H1 (cell line): ENCODE results near the gene PSME1.

Experiments
- CEBPB ChIP-seq: IDR thresholded peaks from 2 replicates; pipeline ENCODE4 v1.6.1; 2012; ENCODE audit warnings: low read depth, low read length
- EP300 ChIP-seq, 2 experiments: IDR thresholded peaks; 1 replicate in 1 of 2; 2 replicates in 1 of 2; pipeline ENCODE4 v1.6.1; 2011 to 2012; ENCODE audit warnings: low read depth in 2 of 2, low read length in 2 of 2, mild to moderate bottlenecking in 2 of 2, borderline replicate concordance in 1 of 2, inconsistent platforms in 1 of 2, moderate library complexity in 1 of 2
- HDAC2 ChIP-seq, 2 experiments: fragments of 300-600 bp in 1 of 2; sonication (generic) in 1 of 2; IDR thresholded peaks; 2 replicates each; pipeline ENCODE4 v1.6.1; 2011 to 2012; ENCODE audit warnings: low read depth in 2 of 2, low read length in 2 of 2, mild to moderate bottlenecking in 2 of 2, moderate library complexity in 2 of 2, borderline replicate concordance in 1 of 2, inconsistent platforms in 1 of 2
- JUN ChIP-seq: IDR thresholded peaks from 2 replicates; pipeline ENCODE4 v1.6.1; 2011; ENCODE audit warnings: low read depth, mild to moderate bottlenecking, improper control_type of control experiment, low read length
- MAX ChIP-seq: IDR thresholded peaks from 2 replicates; pipeline ENCODE4 v1.6.1; 2012; ENCODE audit warnings: inconsistent platforms
- POLR2A ChIP-seq, 2 experiments: IDR thresholded peaks; 1 replicate in 1 of 2; 2 replicates in 1 of 2; pipeline ENCODE4 v1.6.1; 2011; ENCODE audit warnings: low read depth in 2 of 2, low read length in 2 of 2, mild to moderate bottlenecking in 2 of 2; ENCODE audit errors: control extremely low read depth in 1 of 2
- POLR2AphosphoS5 ChIP-seq: IDR thresholded peaks from 2 replicates; pipeline ENCODE4 v1.6.1; 2011; ENCODE audit warnings: low read depth, low read length
- RFX5 ChIP-seq: IDR thresholded peaks from 2 replicates; pipeline ENCODE4 v1.6.1; 2011; ENCODE audit warnings: low read depth, low read length, improper control_type of control experiment, borderline replicate concordance
- RNF2 ChIP-seq: fragments of 200-900, 300-1000 bp; sonication (generic); IDR thresholded peaks from 2 replicates; pipeline ENCODE4 v1.7.1; 2016; ENCODE audit warnings: borderline replicate concordance, low read depth, mild to moderate bottlenecking, antibody characterized with exemption, low read length; ENCODE audit not compliant: poor library complexity, severe bottlenecking; ENCODE audit errors: missing control alignments
- SIN3A ChIP-seq, 2 experiments: IDR thresholded peaks in 1 of 2; conservative IDR thresholded peaks in 1 of 2; 2 replicates each; pipeline ENCODE4 v1.6.1; 2011 to 2012; ENCODE audit warnings: low read length in 2 of 2, improper control_type of control experiment in 1 of 2, low read depth in 1 of 2, mild to moderate bottlenecking in 1 of 2
- SP1 ChIP-seq: IDR thresholded peaks from 2 replicates; pipeline ENCODE4 v1.6.1; 2011; ENCODE audit warnings: low read depth, low read length
- ZNF274 ChIP-seq: IDR thresholded peaks from 2 replicates; pipeline ENCODE4 v1.7.0; 2012; ENCODE audit warnings: low read length, borderline replicate concordance; ENCODE audit errors: extremely low read depth
- TF ChIP-seq, protein P1 (sequence below), 3 experiments: IDR thresholded peaks; 1 replicate in 2 of 3; 2 replicates in 1 of 3; pipeline versions ENCODE4 v1.5.1 to v1.6.1; 2011; ENCODE audit warnings: low read length in 3 of 3, mild to moderate bottlenecking in 3 of 3, inconsistent platforms in 2 of 3, low read depth in 1 of 3, moderate library complexity in 1 of 3; ENCODE audit not compliant: insufficient read depth in 1 of 3; ENCODE audit errors: control extremely low read depth in 1 of 3

- no peak for TF ChIP-seq CEBPB
- TF ChIP-seq, protein P1, sequence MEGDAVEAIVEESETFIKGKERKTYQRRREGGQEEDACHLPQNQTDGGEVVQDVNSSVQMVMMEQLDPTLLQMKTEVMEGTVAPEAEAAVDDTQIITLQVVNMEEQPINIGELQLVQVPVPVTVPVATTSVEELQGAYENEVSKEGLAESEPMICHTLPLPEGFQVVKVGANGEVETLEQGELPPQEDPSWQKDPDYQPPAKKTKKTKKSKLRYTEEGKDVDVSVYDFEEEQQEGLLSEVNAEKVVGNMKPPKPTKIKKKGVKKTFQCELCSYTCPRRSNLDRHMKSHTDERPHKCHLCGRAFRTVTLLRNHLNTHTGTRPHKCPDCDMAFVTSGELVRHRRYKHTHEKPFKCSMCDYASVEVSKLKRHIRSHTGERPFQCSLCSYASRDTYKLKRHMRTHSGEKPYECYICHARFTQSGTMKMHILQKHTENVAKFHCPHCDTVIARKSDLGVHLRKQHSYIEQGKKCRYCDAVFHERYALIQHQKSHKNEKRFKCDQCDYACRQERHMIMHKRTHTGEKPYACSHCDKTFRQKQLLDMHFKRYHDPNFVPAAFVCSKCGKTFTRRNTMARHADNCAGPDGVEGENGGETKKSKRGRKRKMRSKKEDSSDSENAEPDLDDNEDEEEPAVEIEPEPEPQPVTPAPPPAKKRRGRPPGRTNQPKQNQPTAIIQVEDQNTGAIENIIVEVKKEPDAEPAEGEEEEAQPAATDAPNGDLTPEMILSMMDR (IDR thresholded peaks at IDR 0.05; ENCODE audit: control extremely low read depth in 1 of 3, insufficient read depth in 1 of 3, low read depth in 1 of 3, low read length in 3 of 3) = no peak
- TF ChIP-seq JUN = no peak
- no peak for TF ChIP-seq ZNF274
- TF ChIP-seq EP300 (IDR thresholded peaks at IDR 0.05; ENCODE audit: borderline replicate concordance in 1 of 2, low read depth in 2 of 2, low read length in 2 of 2) = no peak
- no peak for TF ChIP-seq RFX5
- TF ChIP-seq RNF2 = no peak
- no peak for TF ChIP-seq SP1
- TF ChIP-seq HDAC2 (IDR thresholded peaks at IDR 0.05; ENCODE audit: borderline replicate concordance in 1 of 2, low read depth in 2 of 2, low read length in 2 of 2) = no peak
- no peak for TF ChIP-seq POLR2A (IDR thresholded peaks at IDR 0.05; ENCODE audit: control extremely low read depth in 1 of 2, low read depth in 2 of 2, low read length in 2 of 2)
- TF ChIP-seq POLR2AphosphoS5 = no peak
- TF ChIP-seq MAX = no peak
- no peak for TF ChIP-seq SIN3A (conservative IDR thresholded peaks at IDR 0.05 in 1 of 2, IDR thresholded peaks at IDR 0.05 in 1 of 2; ENCODE audit: low read depth in 1 of 2, low read length in 2 of 2)
Observed at GRCh38 chr14:24117179-24117578, 18.8 kb upstream of the PSME1 start.
